ENCODE data around the gene SPTB. TPM values are rescaled to one million over a fixed set of nuclear protein-coding genes. Genes with fewer than 3 reads are reported as not detected.

The SPTB gene
- total RNA-seq, 4 donors from 2014 or later: 0.13 to 3.8 (median 1.5) TPM

GRCh38 chr14:64877846-64878245 is 1.9 kb downstream of the SPTB start:
- Histone ChIP-seq H3K27me3 (peaks cover 0 to 78% (median 8%) of the 10 kb centered on the region in 4 donors), H3K36me3 (no peaks in the 10 kb centered on the region), H3K9me3 (no peaks in the 10 kb centered on the region), H3K27ac (no peak overlapping the region), H3K4me3 (no peak overlapping the region), H3K4me1 (peaks cover 15 to 21% (median 19%) of the 10 kb centered on the region in 3 donors)
- WGBS, 2 donors: 86 to 96% methylated on average over 2 to 4 of the region's 4 CpGs
- TF ChIP-seq CTCF (IDR thresholded peaks at IDR 0.05): no peak
- no peak for DNase-seq
- intact Hi-C loops (cut with DNase I): no loop called here

DNA sequence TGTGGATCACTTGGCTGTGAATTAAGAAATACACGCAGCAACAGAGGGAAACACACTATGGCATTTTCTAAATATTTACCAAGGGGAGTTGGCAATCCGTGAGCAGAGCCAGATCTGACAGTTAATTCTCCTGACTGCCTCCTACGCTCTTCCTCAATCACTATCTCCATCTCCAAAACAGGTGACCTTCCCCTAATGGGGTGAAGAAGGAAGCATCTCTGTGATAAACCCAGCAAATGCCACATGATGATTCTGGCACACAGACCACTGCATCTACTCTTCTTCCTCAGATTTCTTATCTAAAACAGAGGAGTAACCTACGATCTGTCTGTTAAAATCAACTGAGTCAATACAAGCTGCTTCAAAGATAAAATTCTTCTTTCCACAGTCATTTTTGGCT is 4.4 kb downstream of the SPTB start:
- H3K9me3 ChIP-seq: no peaks in the 10 kb centered on the region
- H3K27me3 ChIP-seq: peaks cover 0 to 66% (median 8%) of the 10 kb centered on the region in 4 donors
- TF ChIP-seq CTCF (IDR thresholded peaks at IDR 0.05): no peak
- no peak for TF ChIP-seq POLR2A (IDR thresholded peaks at IDR 0.05)
- no peak overlapping the region for H3K27ac ChIP-seq
- 60 to 63% methylated on average over 4 of the region's 4 CpGs for WGBS, 2 donors
- no peak for DNase-seq
- no peak overlapping the region for H3K4me3 ChIP-seq
- intact Hi-C loops (cut with DNase I): no loop called here
- peaks cover 10 to 17% (median 12%) of the 10 kb centered on the region in 3 donors for H3K4me1 ChIP-seq
- H3K36me3 ChIP-seq: no peaks in the 10 kb centered on the region

GRCh38 chr14:64873506-64874219 is 6.0 kb downstream of the SPTB start:
- intact Hi-C loops (cut with DNase I): no loop called here
- 65 to 82% methylated on average over 3 of the region's 3 CpGs for WGBS, 2 donors

DNA sequence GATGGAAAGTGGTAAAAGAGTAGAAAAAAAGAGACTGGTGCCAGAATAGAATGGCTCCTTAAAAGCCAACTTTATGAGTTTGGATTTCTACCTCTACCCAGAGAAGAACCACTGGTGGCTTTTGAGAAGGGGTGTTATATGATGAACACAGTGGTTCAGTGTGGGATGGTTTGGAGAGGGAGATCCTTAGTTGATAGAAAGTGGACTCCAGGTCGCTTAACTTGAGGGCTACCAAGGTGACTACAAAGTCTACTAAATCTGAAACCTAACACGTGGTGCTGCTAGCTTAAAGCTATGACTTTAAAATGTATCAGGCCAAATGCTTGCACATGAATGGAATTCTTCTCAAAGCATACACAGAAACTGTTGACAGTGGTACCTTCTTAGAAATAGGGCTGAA is 8.4 kb downstream of the SPTB start:
- no peak overlapping the region for H3K4me3 ChIP-seq
- intact Hi-C loops (cut with DNase I): no loop called here
- H3K4me1 ChIP-seq: peaks cover 0 to 8% (median 0%) of the 10 kb centered on the region in 3 donors
- WGBS, 2 donors: 83% methylated on average over 2 of the region's 2 CpGs
- TF ChIP-seq POLR2A (IDR thresholded peaks at IDR 0.05): no peak
- TF ChIP-seq CTCF (IDR thresholded peaks at IDR 0.05): no peak
- no peak overlapping the region for H3K27ac ChIP-seq
- DNase-seq: no peak
- H3K36me3 ChIP-seq: no peaks in the 10 kb centered on the region
- H3K9me3 ChIP-seq: no peaks in the 10 kb centered on the region
- peaks cover 0 to 38% (median 0%) of the 10 kb centered on the region in 4 donors for H3K27me3 ChIP-seq

More at GRCh38 chr14:64873506-64874219, 6.0 kb downstream of the SPTB start:
- Histone ChIP-seq H3K27ac (no peak overlapping the region), H3K4me3 (no peak overlapping the region), H3K36me3 (no peaks in the 10 kb centered on the region), H3K4me1 (no peaks in the 10 kb centered on the region), H3K27me3 (peaks cover 0 to 50% (median 4%) of the 10 kb centered on the region in 4 donors), H3K9me3 (no peaks in the 10 kb centered on the region)
- TF ChIP-seq POLR2A (IDR thresholded peaks at IDR 0.05) (no peak), CTCF (IDR thresholded peaks at IDR 0.05) (no peak)
- DNase-seq: no peak

- Histone ChIP-seq H3K4me1 (peaks cover 0 to 15% (median 0%) of the 10 kb centered on the region in 3 donors), H3K4me3 (no peak overlapping the region), H3K27me3 (peaks cover 0 to 37% (median 0%) of the 10 kb centered on the region in 4 donors), H3K27ac (no peak overlapping the region), H3K36me3 (no peaks in the 10 kb centered on the region), H3K9me3 (no peaks in the 10 kb centered on the region)
- WGBS, 2 donors: 51 to 54% methylated on average over 2 of the region's 2 CpGs
- intact Hi-C loops (cut with DNase I): no loop called here
- no peak for TF ChIP-seq POLR2A (IDR thresholded peaks at IDR 0.05)
- no peak for TF ChIP-seq CTCF (IDR thresholded peaks at IDR 0.05)
- DNase-seq: no peak
Observed at GRCh38 chr14:64870160-64870559, 9.5 kb downstream of the SPTB start.

Data from esophagus squamous epithelium (tissue), 5 donors.